Stimulated activated CD8-positive, alpha-beta memory T cell treated with anti-CD3 and anti-CD28 coated beads, Interleukin-7, amount 100 ng/mL, for 48 hours (primary cell): ENCODE measurements around the gene TRAP1.
A peak's percentile ranks its signal among the peaks of the same experiment; 100 is the strongest.

Experiments
- DNase-seq, 2 donors: peaks; one replicate each; pipeline ENCODE4 v3.0.0-alpha.2; 2020; ENCODE audit warnings: low read depth in 1 of 2; ENCODE audit errors: extremely low read depth in 1 of 2

TRAP1 gene

GRCh38 chr16:3717235-3718018 is at the start of gene TRAP1:
TRAP1 (minus strand) TSS chr16:3717524; CDS start chr16:3717508, 16 bp downstream.
- peak; percentile 79 to 81 for DNase-seq

GRCh38 chr16:3766177-3766576 is 48.9 kb upstream of the TRAP1 start:
- DNase-seq, result no peak

- no peak for DNase-seq
These were observed 47.1 kb upstream of the TRAP1 start for GRCh38 chr16:3764409-3764808.

- no peak for DNase-seq
These were observed 44.9 kb upstream of the TRAP1 start for GRCh38 chr16:3762107-3762750.

DNA sequence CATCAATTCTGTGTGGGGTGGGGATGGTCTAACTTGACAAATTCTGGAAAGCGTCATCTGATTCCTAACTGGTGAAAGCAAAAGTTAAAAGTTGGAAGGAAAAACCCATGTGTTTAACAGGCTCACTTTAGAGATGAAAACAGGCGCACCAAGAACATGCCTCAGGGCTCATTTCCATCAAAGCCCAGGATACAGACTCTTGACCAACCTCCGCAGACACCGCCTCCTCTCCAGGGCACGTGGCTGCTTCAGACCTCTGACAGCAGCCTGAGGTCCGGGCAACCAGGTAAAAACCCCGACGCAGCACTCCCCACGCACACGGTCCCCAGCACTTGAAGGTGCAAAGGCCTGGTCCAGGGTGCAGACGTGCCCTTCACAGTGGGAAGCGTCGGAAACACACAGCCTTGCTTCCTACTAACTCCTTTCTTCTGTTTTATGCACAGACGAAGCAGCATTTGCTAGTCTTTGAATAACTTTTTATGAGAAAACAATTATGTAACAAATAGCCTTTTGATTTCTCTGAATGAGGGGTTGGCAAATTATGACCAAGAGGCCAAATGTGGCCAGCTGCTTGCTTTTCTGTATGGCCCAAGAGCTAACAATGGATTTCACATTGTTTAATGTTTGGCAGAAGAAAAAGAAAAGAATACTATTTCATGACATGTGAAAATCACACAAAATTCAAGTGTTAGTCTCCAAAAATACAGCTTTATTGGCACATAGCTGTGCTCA is 44.2 kb upstream of the TRAP1 start:
- DNase-seq, result no peak

DNA sequence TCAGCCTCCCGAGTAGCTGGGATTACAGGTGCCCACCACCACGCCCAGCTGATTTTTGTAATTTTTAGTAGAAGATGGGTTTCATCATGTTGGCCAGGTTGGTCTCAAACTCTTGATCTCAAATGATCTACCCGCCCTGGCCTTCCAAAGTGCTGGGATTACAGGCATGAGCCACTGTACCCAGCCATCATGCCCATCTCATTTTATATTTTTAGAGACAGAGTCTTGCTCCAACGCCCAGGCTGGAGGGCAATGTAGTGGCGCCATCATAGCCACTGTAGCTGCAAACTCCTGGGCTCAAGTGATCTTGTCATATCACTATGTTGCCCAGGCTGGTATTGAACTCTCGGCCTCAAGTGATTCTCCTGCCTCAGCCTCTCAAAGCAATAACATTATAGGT is 43.2 kb upstream of the TRAP1 start:
- no peak for DNase-seq

DNA sequence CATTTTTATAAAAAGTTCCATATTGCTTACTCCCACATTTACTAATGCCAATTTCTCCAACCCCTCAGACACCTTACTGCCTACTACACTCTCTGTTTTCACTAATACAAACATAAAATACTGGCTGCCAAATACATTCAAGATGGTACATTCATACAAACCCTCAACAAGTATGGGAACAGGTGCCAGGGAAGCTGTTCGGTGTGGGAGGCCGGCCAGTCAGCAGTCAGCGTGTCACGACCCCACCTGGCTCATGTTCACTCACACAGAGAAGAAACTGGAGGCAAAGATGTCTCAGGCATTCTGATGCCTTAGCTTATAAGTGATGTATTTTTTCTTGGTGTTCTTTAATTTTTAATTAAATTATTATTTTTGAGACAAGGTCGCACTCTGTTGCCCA is 42.4 kb upstream of the TRAP1 start:
- no peak for DNase-seq

GRCh38 chr16:3756113-3756512 is 38.8 kb upstream of the TRAP1 start:
- DNase-seq, result no peak

GRCh38 chr16:3755249-3755648 is 37.9 kb upstream of the TRAP1 start:
- no peak for DNase-seq

GRCh38 chr16:3754772-3755171 is 37.4 kb upstream of the TRAP1 start:
- DNase-seq, result no peak

GRCh38 chr16:3754081-3754703 is 36.9 kb upstream of the TRAP1 start:
- no peak for DNase-seq

DNA sequence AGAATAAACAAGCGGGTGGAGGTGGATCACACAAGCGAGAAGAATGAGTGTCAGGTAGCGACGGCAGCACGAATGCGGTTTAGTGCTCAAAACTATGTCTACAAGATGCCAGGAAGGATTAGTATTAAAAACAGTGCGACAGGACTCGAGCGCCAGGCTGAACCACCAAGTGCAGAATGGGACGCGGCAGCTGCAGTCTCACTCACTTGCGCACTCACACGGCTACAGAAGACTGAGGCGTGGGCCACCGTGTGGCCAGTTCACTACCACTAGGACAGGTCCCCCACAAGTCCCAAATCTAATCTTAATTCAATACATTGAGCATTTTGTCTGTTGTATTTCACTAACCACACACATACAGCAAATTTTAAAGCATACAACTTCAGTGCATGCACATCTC is 35.7 kb upstream of the TRAP1 start:
- no peak for DNase-seq

GRCh38 chr16:3751878-3752277 is 34.6 kb upstream of the TRAP1 start:
- DNase-seq, result no peak

DNA sequence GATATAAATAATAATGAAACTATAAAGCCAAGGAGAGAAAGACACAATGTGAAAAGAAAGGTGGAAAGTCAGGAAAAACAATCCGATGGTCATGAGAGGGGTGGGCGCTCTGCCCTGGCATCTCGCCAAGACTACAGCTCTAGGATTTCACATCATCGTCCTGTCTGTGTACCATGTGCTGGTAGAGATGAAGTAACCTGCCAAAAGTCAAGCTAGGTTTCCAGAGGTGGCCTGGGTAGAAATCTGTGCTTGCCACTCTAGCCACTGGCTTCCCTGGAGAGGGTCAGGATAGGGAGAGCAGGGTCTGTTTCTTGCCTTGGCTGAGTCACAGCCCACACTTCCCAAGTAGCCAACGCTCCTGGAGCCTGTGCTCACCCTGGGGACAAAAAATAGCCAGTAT is 31.0 kb upstream of the TRAP1 start:
- no peak for DNase-seq

DNA sequence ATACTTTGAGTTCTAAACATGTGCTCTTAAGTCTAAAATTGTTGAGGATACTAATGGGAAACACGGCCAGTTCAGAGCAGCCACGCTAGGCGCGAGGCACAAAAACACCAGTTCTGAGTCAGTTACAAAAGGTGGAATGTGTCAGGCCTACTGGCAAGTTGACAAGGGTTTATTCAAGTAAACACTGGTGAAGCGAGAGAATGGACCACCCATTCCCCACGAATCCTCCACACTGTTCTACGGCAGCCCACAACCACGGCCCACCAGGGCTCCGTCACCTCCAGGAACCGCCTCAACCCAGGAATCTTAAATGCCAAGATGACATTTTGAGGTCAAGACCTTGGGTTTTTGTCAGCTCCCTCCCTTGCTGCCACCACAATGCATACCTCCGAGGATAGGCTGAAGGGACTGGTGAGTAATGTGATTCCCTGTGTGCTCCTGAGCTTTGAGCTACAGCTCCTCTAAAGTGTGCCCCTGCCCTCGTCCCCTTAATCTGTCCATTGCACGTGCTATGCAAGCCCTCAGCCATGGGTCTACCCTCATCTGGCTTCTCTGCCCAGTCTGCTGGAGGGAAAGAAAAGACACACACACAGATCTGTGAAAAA is 28.5 kb upstream of the TRAP1 start:
- no peak for DNase-seq

DNA sequence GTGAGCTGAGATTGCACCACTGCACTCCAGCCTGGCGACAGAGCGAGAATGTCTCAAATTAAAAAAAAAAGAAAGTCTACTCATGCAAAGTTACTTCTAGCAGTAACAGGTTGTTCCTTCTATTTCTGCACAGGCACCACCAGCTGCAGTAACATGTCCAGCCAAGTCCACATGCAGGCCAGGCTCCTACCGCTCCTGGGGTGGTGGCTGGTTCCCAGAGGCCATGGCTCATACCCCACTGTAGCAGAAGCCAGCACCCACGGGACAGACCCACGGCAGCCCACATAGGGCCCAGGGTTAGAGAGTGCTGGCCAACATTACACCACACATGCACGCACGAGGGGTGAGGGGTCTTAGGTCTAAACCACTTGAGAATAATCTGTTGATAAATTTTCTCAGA is 26.7 kb upstream of the TRAP1 start:
- no peak for DNase-seq

DNA sequence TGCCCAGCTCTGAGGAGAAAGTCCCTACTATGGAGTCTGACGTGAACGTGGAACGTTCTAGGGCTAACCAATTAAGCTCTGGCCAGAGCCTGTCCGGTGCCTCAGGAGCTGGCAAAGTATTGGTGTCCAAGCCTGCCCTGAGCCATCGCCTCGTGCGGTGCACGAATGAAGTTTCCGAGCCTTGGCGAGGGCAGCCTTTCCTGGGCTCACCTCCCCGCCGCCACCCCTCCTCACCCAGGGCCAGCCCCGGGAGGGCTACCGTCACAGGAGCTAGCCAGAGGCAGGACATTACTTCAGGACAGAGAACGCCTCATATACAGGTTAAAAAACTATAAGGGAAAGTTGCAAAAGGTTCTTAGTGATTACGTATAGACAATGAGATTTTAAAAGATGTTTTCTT is 23.6 kb upstream of the TRAP1 start:
- DNase-seq, result no peak

DNA sequence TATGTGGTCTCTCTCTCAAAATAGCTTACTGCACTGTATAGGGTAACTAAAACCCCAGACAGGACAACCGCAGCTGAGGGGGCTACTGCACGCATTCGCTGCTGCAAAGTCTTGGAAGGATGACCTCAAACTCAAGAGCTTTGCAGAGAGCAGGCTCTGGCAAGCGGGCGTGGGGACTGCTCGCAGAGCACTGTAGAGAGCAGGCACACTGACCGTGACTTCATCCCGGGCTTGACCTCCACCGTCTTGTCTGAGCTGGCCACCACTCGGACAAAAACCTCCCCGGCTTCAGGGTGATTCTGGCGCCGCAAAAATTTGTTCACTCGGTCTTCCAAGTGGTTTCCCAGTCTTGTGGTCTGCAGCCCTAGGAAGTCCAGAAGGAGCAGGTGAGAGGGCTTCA is 22.9 kb upstream of the TRAP1 start:
- no peak for DNase-seq

DNA sequence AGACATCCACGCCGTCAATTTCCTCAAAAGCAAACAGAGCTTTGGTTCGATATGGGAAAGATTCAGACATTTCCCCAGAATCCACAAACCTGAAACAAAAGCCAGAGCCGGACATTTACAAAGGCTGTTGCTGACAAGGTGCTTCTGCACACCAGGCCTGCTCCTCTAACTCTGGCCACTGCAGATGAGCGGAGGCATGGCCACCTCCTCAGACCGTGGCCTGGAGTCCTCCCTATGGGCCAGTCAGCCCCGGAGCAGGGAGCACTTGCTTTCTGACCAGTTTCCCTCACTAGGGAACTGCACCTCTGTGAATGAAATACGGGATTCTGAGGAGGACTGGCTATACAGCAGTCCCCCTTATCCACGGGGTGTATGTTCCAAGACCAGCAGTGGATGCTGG is 22.3 kb upstream of the TRAP1 start:
- no peak for DNase-seq

DNA sequence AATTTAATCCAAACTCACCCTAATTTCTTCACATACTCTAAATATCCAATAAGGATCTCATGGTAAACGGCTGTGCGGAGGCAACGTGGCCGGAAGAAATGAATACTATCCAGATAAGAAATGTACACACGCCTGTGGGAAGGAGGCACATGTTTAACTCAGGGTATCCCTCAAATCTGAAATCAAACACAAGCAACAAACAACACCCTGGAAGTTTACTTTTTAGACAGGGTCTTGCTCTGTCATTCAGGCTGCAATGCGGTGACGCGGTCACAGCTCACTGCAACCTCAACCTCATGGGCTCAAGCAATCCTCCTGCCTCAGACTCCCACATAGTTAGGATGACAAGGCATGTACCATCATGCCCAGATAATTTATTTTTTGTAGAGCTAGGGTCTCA is 21.2 kb upstream of the TRAP1 start:
- no peak for DNase-seq

DNA sequence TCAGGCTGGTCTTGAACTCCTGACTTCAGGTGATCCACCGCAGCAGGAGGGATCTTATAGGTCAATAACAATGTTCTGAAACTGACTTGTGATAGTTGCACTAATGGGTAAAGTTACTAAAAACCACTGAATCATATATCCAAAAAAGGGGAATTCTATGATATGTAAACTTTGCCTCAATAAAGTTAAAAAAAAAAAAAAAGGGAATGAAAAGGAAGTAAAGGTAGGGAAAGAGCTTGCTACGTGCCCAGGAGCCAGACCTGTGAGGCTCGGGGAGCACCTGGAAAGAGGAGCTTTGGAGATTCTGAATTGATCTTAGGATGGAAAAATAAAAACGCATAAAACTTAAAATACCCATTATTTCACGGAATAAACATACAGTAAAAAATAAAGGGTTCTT is 20.8 kb upstream of the TRAP1 start:
- no peak for DNase-seq
